Urinary bladder (tissue), 4 donors: ENCODE measurements around the gene KRTAP20-2. TPM values are rescaled to one million over a fixed set of nuclear protein-coding genes. Genes with fewer than 3 reads are reported as not detected.

Experiments used
- DNase-seq: peaks from one replicate; pipeline ENCODE4 v3.0.0-alpha.2; 2015; ENCODE audit errors: extremely low spot score
- H3K27ac ChIP-seq: one replicate; pipeline ENCODE4 v1.5.1; 2013; ENCODE audit warnings: low read depth, mild to moderate bottlenecking, moderate library complexity
- H3K36me3 ChIP-seq: one replicate; pipeline ENCODE4 v1.6.1; 2013; ENCODE audit warnings: mild to moderate bottlenecking, moderate library complexity; ENCODE audit not compliant: insufficient read depth
- H3K4me1 ChIP-seq: one replicate; pipeline ENCODE4 v1.6.1; 2013; ENCODE audit warnings: mild to moderate bottlenecking, moderate library complexity; ENCODE audit not compliant: insufficient read depth
- H3K4me3 ChIP-seq: one replicate; pipeline ENCODE4 v1.5.1; 2013; ENCODE audit warnings: low read depth, low read length
- WGBS: extraction: QIAGEN DNeasy Blood & Tissue Kit; methylation state at CpG from one replicate; pipeline ENCODE4 v1.1.7; 2013; 5-methylcytosine and 5-hydroxymethylcytosine counted together
- polyA plus RNA-seq: library from polyadenylated mRNA; stranded (reverse); fragments of 200-250 nt; gene quantifications from one replicate; pipeline ENCODE4 v1.2.3, GENCODE V29; 2013
- total RNA-seq: library from RNA; depleted of rRNA; stranded (reverse); fragments of >200 nt; gene quantifications from one replicate; pipeline ENCODE4 v1.2.3, GENCODE V29; 2014
- donor health status: healthy with polysubstance abuse.
- donor health status: healthy.

Gene KRTAP20-2
- total and polyA plus RNA-seq, 2 donors, result not detected

DNA sequence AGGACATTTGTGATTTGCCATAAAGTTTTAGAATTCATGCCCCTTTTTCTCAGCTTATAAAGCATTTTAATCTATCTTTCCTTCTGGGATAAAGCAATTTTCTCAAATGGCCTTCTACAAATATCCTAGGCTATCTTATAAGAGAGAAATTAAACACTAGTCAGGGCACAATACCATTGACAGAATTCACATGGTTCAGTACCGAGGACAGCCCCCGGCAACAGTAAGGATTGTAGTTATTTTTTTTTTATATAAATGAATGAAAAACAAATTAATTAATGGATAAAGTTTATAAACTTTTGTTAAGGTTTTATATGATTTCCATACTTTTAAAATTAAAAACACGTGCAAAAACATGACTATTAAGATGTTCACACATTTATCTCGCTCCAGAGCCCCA, 6.9 kb upstream of the KRTAP20-2 start:
- WGBS, result 77% methylated on average over 4 of the region's 4 CpGs
- no peak for DNase-seq

DNA sequence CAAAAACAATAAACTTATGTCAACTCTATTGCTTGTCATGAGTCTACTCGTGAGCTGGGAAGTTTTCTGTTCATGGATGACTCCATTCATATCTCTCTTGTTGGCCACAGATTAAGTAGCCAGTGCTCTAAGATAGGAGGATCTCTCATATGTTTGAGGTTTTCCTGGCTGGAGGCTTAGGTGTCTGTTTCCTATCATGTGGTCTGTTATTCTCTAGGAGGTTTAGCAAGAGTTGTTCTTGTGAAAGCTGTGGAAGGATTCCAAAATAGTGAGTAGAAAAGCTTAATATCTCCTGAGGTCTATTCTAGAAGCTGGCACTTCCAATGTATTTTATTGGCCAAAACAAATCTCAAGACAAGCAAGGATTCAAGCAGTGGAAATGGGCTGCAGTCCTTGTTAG, 5.8 kb upstream of the KRTAP20-2 start:
- no peak overlapping the region for H3K4me3 ChIP-seq
- H3K4me1 ChIP-seq, result no peaks in the 10 kb centered on the region
- no peaks in the 10 kb centered on the region for H3K36me3 ChIP-seq
- DNase-seq, result no peak
- WGBS, result 41% methylated on average over 1 of the region's 1 CpG
- H3K27ac ChIP-seq, result no peak overlapping the region

More for the DNA sequence above, 6.9 kb upstream of the KRTAP20-2 start:
- Histone ChIP-seq H3K27ac (no peak overlapping the region), H3K4me3 (no peak overlapping the region), H3K36me3 (no peaks in the 10 kb centered on the region), H3K4me1 (no peaks in the 10 kb centered on the region)

DNA sequence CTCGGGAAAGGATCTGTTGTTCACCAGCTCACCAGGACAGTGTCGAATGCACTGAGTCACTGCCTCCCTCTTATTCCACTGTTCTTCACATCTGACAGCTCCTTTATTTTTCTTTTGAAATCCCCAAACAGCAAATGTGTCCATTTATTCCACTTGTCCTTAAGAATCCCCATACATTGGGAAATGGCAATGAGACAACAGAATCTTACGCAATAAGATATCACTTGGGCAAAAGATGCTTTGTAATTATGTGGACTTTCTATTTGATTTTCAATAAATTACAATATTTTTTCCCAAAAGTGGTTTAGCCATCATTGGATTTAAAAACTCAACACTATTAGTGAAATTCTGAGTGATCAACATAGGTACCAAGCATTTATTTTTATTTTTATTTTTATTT, 3.7 kb downstream of the KRTAP20-2 start:
- whole genome bisulfite sequencing, result 75% methylated on average over 3 of the region's 3 CpGs
- Histone ChIP-seq H3K27ac (no peak overlapping the region), H3K4me1 (no peaks in the 10 kb centered on the region), H3K36me3 (no peaks in the 10 kb centered on the region), H3K4me3 (no peak overlapping the region)
- no peak for DNase-seq

DNA sequence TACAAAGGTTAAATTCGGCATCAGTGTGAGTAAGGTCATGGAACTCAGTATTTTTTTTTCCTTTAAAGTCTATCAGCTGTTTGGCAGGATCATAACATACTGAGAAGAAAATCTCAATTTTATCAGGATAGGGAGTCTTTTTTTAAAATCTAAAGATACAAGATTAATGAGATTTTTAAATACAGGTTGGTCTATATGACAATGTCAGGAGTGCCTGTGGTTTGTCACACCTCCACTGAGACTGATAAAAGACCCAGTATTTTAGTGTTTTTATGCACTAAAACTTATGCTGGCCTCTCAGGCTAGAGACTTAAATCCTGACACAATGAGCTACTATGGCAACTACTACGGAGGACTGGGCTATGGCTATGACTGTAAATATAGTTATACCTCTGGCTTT, 7.6 kb downstream of the KRTAP20-2 start, which contains the start of gene KRTAP20-3:
Gene KRTAP20-3, plus strand, starts transcription at position 301 of the 400 bp plus-strand sequence.
- DNase-seq, result no peak
- WGBS, result 82% methylated on average over 2 of the region's 2 CpGs
- Histone ChIP-seq H3K4me1 (no peaks in the 10 kb centered on the region), H3K36me3 (no peaks in the 10 kb centered on the region), H3K27ac (no peak within 1 kb of the TSS), H3K4me3 (no peak within 1 kb of the TSS)

DNA sequence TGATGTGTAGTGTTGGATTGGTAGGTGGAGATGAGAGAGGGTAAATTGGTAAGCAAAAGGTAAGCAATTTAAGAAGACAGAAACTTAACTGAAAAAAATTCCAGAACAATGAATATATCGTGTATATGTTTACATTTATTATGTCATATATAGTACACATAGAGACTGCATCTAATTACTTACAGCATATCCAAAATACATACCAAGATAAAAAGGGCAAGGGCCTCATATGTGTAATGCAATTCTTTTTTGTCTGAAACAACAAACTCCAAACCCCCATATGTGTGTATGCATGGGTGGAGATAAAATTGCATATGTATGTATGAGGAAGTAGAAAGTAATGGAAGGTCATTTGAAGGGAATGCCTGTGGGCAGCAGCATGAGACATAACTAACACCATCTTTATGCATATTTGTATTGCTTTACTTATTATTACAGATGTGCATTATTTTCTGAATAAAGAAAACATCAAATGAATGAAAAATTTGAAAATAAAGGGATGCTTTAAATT, 12.0 kb downstream of the KRTAP20-2 start:
- H3K27ac ChIP-seq, result no peak overlapping the region
- DNase-seq, result no peak
- 65% methylated on average over 1 of the region's 1 CpG for WGBS
- no peaks in the 10 kb centered on the region for H3K4me1 ChIP-seq
- H3K36me3 ChIP-seq, result no peaks in the 10 kb centered on the region
- H3K4me3 ChIP-seq, result no peak overlapping the region

DNA sequence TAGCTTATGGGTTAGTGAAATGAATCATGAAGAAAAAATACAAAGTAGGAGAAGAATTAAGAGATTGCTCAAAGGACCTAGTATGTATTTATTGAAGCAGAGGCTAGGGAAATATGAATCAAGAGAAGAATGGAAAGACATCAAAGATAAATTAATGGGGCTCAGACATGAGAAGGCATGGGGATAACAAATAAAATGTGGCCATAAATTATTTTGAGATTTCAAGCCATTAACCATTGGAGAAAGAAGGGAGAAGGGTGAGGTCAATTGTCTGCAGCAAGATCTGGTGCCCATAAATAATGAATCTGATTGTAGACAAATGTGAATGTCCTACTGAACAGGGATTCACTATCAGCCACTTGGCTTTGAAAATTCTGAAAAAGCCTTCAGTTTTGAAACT, 17.9 kb downstream of the KRTAP20-2 start:
- no peak for DNase-seq
- H3K36me3 ChIP-seq, result no peaks in the 10 kb centered on the region
- H3K4me1 ChIP-seq, result no peaks in the 10 kb centered on the region

DNA sequence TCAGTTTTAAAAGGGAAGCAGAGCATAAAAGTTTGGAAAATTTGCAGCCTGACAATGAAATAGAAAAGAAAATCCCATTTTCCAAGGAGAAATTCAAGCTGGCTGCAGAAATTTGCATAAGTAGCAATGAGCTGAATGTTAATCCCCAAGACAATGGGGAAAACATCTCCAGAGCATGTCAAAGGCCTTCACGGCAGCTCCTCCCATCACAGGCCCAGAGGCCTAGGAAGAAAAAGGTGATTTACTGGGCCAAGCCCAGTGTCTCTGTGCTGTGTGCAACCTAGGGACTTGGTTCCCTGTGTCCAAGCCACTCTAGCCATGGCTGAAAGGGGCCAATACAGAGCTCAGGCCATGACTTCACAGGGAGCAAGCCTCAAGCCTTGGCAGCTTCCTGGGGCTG, 33.8 kb downstream of the KRTAP20-2 start:
- Histone ChIP-seq H3K4me3 (no peak overlapping the region), H3K4me1 (no peaks in the 10 kb centered on the region), H3K27ac (no peak overlapping the region), H3K36me3 (no peaks in the 10 kb centered on the region)
- no peak for DNase-seq
- WGBS, result 82% methylated on average over 1 of the region's 1 CpG

More for the DNA sequence above, 17.9 kb downstream of the KRTAP20-2 start:
- Histone ChIP-seq H3K27ac (no peak overlapping the region), H3K4me3 (no peak overlapping the region)

DNA sequence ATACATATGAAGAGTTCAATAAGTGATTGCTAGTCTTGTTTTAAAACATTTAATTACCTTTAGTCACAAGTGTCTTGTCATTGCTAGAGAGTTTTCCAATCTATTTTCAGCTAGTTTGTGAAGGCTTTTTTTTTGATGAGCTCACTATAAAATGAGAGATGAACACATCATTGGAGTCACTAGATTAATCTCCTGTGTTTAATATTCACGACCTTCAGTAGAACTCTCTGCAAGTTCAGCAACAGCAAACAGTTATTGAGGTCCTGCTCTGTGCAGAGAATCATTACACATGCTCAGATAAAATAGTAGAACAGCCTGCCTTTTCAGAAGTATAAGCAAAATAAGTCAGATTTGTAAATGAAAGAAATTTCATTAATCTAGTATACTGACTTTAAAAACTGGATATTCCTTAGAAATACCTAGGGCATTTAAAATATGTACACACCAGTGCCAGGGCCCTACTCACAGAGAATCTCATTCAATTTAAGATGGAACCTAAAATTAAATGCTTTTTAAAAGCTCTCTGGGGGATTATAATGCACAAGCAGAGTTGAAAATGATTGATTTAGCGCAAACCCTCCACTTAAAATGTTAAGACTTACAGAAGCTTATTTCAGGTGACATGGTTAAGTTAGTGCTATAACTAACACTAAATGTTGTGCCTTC, 38.1 kb downstream of the KRTAP20-2 start:
- no peaks in the 10 kb centered on the region for H3K4me1 ChIP-seq
- WGBS, result 76% methylated on average over 2 of the region's 2 CpGs
- no peak overlapping the region for H3K27ac ChIP-seq
- no peaks in the 10 kb centered on the region for H3K36me3 ChIP-seq
- H3K4me3 ChIP-seq, result no peak overlapping the region
- no peak for DNase-seq

DNA sequence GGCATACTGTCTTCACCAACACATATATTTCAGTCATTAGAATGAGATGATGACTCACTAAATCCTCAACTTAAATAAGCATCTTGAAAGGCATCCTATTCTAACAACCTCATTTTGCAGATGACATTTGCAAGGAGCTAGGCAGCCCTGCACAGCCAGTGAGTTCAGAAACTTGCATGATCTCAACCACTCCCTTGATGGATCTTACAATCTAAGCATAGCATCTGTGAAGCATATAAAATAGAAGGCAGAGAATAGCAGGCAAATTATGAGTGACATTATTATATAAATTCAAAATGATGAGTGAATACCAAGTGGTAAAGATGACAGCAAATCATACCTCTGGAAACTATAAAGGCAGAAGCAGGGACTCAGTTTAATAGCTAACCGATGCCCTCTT, 39.3 kb downstream of the KRTAP20-2 start:
- WGBS, result 88% methylated on average over 1 of the region's 1 CpG
- Histone ChIP-seq H3K27ac (no peak overlapping the region), H3K4me1 (no peaks in the 10 kb centered on the region), H3K36me3 (no peaks in the 10 kb centered on the region), H3K4me3 (no peak overlapping the region)
- DNase-seq, result no peak

DNA sequence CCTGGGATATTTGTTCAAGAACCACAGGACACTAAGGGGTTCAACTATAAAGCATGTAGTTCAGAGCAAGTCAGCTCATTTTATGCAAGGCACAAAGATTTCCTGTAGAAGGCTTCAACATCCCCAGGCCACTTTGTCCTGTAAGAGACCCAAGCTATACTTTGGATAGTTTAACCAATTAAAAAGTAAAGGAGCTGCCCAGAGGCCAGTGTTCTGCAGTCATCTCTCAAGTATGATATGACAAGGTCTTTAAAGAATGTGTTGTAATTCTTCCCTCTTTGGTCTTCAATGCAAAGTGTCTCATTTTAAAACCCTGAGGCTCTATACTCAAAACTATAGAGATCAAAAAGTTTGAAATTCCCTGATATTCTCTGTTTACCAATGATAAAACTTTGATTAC, 41.7 kb downstream of the KRTAP20-2 start:
- H3K27ac ChIP-seq, result no peak overlapping the region
- no peaks in the 10 kb centered on the region for H3K4me1 ChIP-seq
- no peaks in the 10 kb centered on the region for H3K36me3 ChIP-seq
- no peak overlapping the region for H3K4me3 ChIP-seq
- DNase-seq, result no peak

DNA sequence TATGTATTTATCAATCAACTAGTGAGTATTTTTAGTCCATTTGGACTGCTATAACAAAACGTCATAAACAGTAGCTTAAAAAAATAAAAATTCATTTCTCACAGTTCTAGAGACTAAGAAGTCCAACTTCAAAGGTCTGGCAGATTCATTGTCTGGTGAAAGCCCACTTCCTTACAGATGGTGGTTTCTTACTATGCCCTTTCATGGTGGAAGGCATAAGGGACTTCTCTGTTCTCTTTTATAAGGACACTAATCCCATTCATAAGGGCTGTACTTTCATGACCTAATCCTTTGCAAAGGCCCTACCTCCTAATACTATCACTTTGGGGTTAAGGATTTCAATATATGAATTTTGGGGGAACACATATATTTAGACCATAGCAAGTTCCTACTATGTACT, 45.6 kb downstream of the KRTAP20-2 start:
- WGBS, result 48% methylated on average over 1 of the region's 1 CpG
- no peak for DNase-seq
- no peak overlapping the region for H3K27ac ChIP-seq

DNA sequence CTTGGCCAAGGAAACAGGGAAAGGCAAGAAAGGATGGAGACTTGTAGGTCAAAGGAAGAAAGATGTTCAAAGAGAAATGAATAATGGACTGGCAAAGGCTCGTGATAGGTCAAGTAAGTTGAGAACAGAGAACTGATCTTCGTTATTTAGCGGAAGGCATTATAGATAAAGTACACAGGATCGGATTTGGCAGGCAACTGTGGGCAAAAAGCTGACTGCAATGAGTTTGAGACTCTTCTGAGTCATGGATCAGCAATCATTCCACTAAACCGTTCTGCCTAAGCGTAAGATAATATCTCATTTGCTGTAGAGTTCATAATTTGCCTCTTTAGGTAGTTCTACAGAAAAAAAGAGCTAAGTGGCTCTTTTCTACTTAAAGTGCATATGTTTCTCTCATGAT, 49.5 kb downstream of the KRTAP20-2 start:
- Histone ChIP-seq H3K36me3 (no peaks in the 10 kb centered on the region), H3K4me3 (no peak overlapping the region)

More for the DNA sequence above, 45.6 kb downstream of the KRTAP20-2 start:
- Histone ChIP-seq H3K4me3 (no peak overlapping the region), H3K4me1 (no peaks in the 10 kb centered on the region), H3K36me3 (no peaks in the 10 kb centered on the region)

More for the DNA sequence above, 49.5 kb downstream of the KRTAP20-2 start:
- no peak overlapping the region for H3K27ac ChIP-seq
- DNase-seq, result no peak
- H3K4me1 ChIP-seq, result no peaks in the 10 kb centered on the region
- 71% methylated on average over 6 of the region's 6 CpGs for WGBS
